Type B pancreatic cell (in vitro differentiated cells): ENCODE measurements around the gene CCDC28A. TPM values are rescaled to one million over a fixed set of nuclear protein-coding genes. Genes with fewer than 3 reads are reported as not detected.
A peak's percentile ranks its signal among the peaks of the same experiment; 100 is the strongest.

Experiments
- DNase-seq: peaks from one replicate; pipeline ENCODE4 v3.0.0; 2021; ENCODE audit warnings: mixed read lengths; ENCODE audit not compliant: unreplicated experiment; ENCODE audit errors: extremely low spot score
- H3K27ac Mint-ChIP-seq: 2 replicates; pipeline ENCODE4 v1.8.0; 2021; ENCODE audit warnings: mild to moderate bottlenecking, mixed read lengths
- H3K27me3 Mint-ChIP-seq: 2 replicates; pipeline ENCODE4 v1.8.0; 2021; ENCODE audit warnings: mixed read lengths
- H3K36me3 Mint-ChIP-seq: 2 replicates; pipeline ENCODE4 v1.8.0; 2021; ENCODE audit warnings: mixed read lengths
- H3K4me1 Mint-ChIP-seq: one replicate; pipeline ENCODE4 v1.8.0; 2021; ENCODE audit warnings: mixed read lengths; ENCODE audit not compliant: unreplicated experiment
- H3K4me3 Mint-ChIP-seq: 2 replicates; pipeline ENCODE4 v1.8.0; 2021; ENCODE audit warnings: mild to moderate bottlenecking, mixed read lengths
- H3K9me3 Mint-ChIP-seq: 2 replicates; pipeline ENCODE4 v1.8.0; 2021; ENCODE audit warnings: mixed read lengths
- total RNA-seq: library from RNA; stranded (reverse); gene quantifications from 2 replicates; pipeline ENCODE4 v1.2.1, GENCODE V29; 2021; ENCODE audit warnings: low replicate concordance
- TF ChIP-seq, protein P1 (sequence below): fragments of 200-600 bp; sonication (generic); conservative IDR thresholded peaks from 2 replicates; pipeline ENCODE4 v1.5.0; 2021; ENCODE audit warnings: antibody characterized with exemption, mild to moderate bottlenecking

The CCDC28A gene
- total RNA-seq, 1 donor from 2014 or later = 12.0 TPM

DNA sequence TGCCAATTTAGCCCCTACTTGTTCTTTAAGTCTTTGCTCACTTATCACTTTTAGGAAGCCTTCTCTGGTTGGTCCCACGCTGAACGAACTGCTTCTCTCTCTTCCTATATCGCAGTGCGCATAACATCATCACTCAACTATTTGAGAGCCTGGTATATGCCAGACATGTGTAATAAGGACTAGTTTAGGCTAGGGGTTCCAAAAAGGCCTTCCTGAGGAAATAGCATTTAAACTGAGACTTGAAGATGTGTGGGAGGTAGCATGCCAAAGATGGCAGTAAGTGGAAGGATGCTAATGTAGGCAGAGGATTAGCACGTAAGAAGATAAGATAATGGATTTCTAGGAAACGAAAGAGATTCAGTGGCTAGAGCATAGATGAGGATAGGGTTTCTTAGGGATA, 4.8 kb downstream of the CCDC28A start:
- Mint-ChIP-seq H3K4me3 (no peak overlapping the region), H3K27me3 (no peaks in the 10 kb centered on the region), H3K4me1 (peaks cover 4% of the 10 kb centered on the region), H3K9me3 (no peaks in the 10 kb centered on the region), H3K36me3 (peaks cover 12% of the 10 kb centered on the region), H3K27ac (no peak overlapping the region)
- TF ChIP-seq, protein P1, sequence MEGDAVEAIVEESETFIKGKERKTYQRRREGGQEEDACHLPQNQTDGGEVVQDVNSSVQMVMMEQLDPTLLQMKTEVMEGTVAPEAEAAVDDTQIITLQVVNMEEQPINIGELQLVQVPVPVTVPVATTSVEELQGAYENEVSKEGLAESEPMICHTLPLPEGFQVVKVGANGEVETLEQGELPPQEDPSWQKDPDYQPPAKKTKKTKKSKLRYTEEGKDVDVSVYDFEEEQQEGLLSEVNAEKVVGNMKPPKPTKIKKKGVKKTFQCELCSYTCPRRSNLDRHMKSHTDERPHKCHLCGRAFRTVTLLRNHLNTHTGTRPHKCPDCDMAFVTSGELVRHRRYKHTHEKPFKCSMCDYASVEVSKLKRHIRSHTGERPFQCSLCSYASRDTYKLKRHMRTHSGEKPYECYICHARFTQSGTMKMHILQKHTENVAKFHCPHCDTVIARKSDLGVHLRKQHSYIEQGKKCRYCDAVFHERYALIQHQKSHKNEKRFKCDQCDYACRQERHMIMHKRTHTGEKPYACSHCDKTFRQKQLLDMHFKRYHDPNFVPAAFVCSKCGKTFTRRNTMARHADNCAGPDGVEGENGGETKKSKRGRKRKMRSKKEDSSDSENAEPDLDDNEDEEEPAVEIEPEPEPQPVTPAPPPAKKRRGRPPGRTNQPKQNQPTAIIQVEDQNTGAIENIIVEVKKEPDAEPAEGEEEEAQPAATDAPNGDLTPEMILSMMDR = no peak
- DNase-seq = no peak

DNA sequence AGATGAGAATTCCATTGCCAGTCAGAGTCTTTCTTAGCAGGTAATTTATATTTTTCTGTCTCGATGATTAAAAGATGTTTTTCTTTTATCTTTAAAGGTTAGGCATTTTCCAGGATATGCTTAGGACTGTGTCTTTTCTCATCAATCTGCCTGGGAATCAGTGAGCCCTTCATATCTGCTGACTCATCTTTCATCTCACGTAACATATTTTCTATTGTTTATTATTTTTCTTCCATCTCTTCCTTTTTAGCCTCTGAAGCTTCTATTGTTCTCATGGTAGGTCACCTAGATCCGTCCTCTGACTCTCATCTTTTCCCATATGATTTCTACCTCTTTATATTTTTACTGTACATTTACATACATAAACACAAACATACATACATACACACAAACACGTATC, 8.7 kb downstream of the CCDC28A start:
- Mint-ChIP-seq H3K9me3 (no peaks in the 10 kb centered on the region), H3K27ac (peak overlapping the region; percentile 49), H3K4me1 (no peaks in the 10 kb centered on the region), H3K4me3 (peak overlapping the region; percentile 42), H3K27me3 (no peaks in the 10 kb centered on the region), H3K36me3 (peaks cover 12% of the 10 kb centered on the region)
- TF ChIP-seq, protein P1 = no peak
- DNase-seq = no peak

DNA sequence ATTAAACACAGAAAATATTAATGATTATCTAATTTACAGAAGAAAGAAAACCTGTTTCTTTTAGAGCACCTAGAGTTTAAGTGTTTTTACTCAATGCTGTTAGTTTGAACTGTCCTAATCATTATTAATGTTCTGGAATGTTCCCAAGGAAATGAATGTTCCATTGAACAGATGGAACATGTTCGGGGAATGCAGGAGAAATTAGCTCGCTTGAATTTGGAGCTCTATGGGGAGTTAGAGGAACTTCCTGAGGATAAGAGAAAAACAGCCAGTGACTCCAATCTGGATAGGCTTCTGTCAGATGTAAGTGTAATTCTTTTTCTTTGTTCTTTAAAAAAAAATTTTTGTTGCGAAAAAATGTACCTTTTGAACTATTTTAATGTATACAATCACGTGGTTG, 11.5 kb downstream of the CCDC28A start:
- Mint-ChIP-seq H3K36me3 (peaks cover 8% of the 10 kb centered on the region), H3K27me3 (no peaks in the 10 kb centered on the region), H3K9me3 (no peaks in the 10 kb centered on the region), H3K4me1 (no peaks in the 10 kb centered on the region), H3K27ac (no peak overlapping the region), H3K4me3 (no peak overlapping the region)
- no peak for DNase-seq
- TF ChIP-seq, protein P1 = no peak

DNA sequence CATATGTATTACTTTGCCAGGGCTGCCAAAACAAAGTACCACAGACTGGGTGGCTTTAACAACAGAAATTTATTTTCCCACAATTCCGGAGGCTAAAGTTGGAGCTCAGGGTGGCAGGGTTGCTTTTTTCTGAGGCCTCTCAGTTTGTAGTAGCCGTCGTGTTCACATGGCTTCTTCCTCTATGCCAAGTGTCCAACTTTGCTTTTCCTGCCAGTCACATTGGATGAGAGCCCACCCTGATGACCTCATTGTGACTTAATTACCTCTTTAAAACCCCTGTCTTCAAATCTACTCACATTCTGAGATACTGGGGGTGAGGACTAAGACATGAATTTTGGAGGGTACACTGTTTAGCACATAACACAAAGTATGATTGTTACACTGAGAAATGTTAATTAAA, 12.4 kb downstream of the CCDC28A start:
- Mint-ChIP-seq H3K36me3 (peaks cover 12% of the 10 kb centered on the region), H3K9me3 (no peaks in the 10 kb centered on the region), H3K27me3 (no peaks in the 10 kb centered on the region), H3K4me1 (no peaks in the 10 kb centered on the region), H3K27ac (no peak overlapping the region), H3K4me3 (no peak overlapping the region)
- TF ChIP-seq, protein P1 = no peak
- no peak for DNase-seq

DNA sequence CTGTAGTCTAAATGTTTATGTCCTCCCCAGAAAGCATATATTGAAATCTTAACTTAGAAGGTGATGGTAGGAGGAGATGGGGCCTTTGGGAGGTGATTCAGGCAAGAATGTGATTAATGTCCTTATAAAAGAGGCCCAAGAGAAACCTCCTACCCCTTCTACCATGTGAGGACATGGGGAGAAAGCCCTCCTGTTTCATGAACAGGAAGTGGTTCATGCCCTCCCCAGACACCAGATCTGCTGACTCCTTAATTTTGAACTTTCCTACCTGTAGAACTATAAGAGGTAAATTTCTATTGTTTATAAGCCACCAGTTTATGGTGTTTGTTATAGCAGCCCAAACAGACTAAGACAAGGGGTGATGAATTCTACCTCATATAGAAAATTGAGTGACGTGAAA, 13.6 kb downstream of the CCDC28A start:
- Mint-ChIP-seq H3K9me3 (no peaks in the 10 kb centered on the region), H3K27me3 (no peaks in the 10 kb centered on the region), H3K4me1 (no peaks in the 10 kb centered on the region), H3K36me3 (peaks cover 15% of the 10 kb centered on the region), H3K27ac (no peak overlapping the region), H3K4me3 (no peak overlapping the region)
- TF ChIP-seq, protein P1 = no peak
- DNase-seq = no peak
